ENCODE results near the gene CACNB1.

CACNB1 gene

GRCh38 chr17:39225308-39225958, 28.0 kb upstream of the CACNB1 start, which contains the start of gene STAC2:
Gene STAC2, minus strand, starts transcription at chr17:39225945. Its CDS starts 443 bp downstream, at chr17:39225502.
- H3K27me3 ChIP-seq (ENCODE audit: control insufficient read depth, insufficient read depth, low read length, poor library complexity, severe bottlenecking), result peaks cover 53% of the 10 kb centered on the region
- no peak within 1 kb of the TSS for H3K27ac ChIP-seq (ENCODE audit: insufficient read depth, low read depth, low read length, poor library complexity, severe bottlenecking)
- 2% methylated on average over 69 to 71 of the region's 71 CpGs for WGBS, 2 experiments

GRCh38 chr17:39224778-39225307, 27.4 kb upstream of the CACNB1 start:
- H3K9me3 ChIP-seq (ENCODE audit: control insufficient read depth, low read length), result no peaks in the 10 kb centered on the region
- peaks cover 56% of the 10 kb centered on the region for H3K27me3 ChIP-seq (ENCODE audit: control insufficient read depth, insufficient read depth, low read length, poor library complexity, severe bottlenecking)
- peaks cover 9% of the 10 kb centered on the region for H3K4me1 ChIP-seq (ENCODE audit: control insufficient read depth, insufficient read depth, low read length)
- H3K4me3 ChIP-seq (ENCODE audit: insufficient read depth, low read depth, low read length), result no peak overlapping the region
- WGBS, 2 experiments, result 3% methylated on average over 68 of the region's 68 CpGs
- no peaks in the 10 kb centered on the region for H3K36me3 ChIP-seq (ENCODE audit: control insufficient read depth, insufficient read depth, low read length)
- H3K27ac ChIP-seq (ENCODE audit: insufficient read depth, low read depth, low read length, poor library complexity, severe bottlenecking), result no peak overlapping the region

More at GRCh38 chr17:39225308-39225958, 28.0 kb upstream of the CACNB1 start, which contains the start of gene STAC2:
- Histone ChIP-seq H3K9me3 (ENCODE audit: control insufficient read depth, low read length) (no peaks in the 10 kb centered on the region), H3K36me3 (ENCODE audit: control insufficient read depth, insufficient read depth, low read length) (no peaks in the 10 kb centered on the region), H3K4me3 (ENCODE audit: insufficient read depth, low read depth, low read length) (peak within 1 kb of the TSS; percentile 27), H3K4me1 (ENCODE audit: control insufficient read depth, insufficient read depth, low read length) (peaks cover 9% of the 10 kb centered on the region)

GRCh38 chr17:39223907-39224777, 26.7 kb upstream of the CACNB1 start:
- WGBS, 2 experiments, result 16 to 19% methylated on average over 33 of the region's 33 CpGs
- H3K4me1 ChIP-seq (ENCODE audit: control insufficient read depth, insufficient read depth, low read length), result peaks cover 9% of the 10 kb centered on the region
- H3K4me3 ChIP-seq (ENCODE audit: insufficient read depth, low read depth, low read length), result no peak overlapping the region
- H3K36me3 ChIP-seq (ENCODE audit: control insufficient read depth, insufficient read depth, low read length), result no peaks in the 10 kb centered on the region
- no peak overlapping the region for H3K27ac ChIP-seq (ENCODE audit: insufficient read depth, low read depth, low read length, poor library complexity, severe bottlenecking)
- H3K9me3 ChIP-seq (ENCODE audit: control insufficient read depth, low read length), result no peaks in the 10 kb centered on the region
- H3K27me3 ChIP-seq (ENCODE audit: control insufficient read depth, insufficient read depth, low read length, poor library complexity, severe bottlenecking), result peaks cover 63% of the 10 kb centered on the region

- Histone ChIP-seq H3K27me3 (ENCODE audit: control insufficient read depth, insufficient read depth, low read length, poor library complexity, severe bottlenecking) (peaks cover 73% of the 10 kb centered on the region), H3K36me3 (ENCODE audit: control insufficient read depth, insufficient read depth, low read length) (no peaks in the 10 kb centered on the region), H3K4me3 (ENCODE audit: insufficient read depth, low read depth, low read length) (no peak overlapping the region), H3K4me1 (ENCODE audit: control insufficient read depth, insufficient read depth, low read length) (peaks cover 9% of the 10 kb centered on the region), H3K9me3 (ENCODE audit: control insufficient read depth, low read length) (no peaks in the 10 kb centered on the region), H3K27ac (ENCODE audit: insufficient read depth, low read depth, low read length, poor library complexity, severe bottlenecking) (no peak overlapping the region)
- 83 to 87% methylated on average over 9 of the region's 9 CpGs for WGBS, 2 experiments
Observed at GRCh38 chr17:39222866-39223834, 25.7 kb upstream of the CACNB1 start.

GRCh38 chr17:39222151-39222550, 24.7 kb upstream of the CACNB1 start:
- H3K9me3 ChIP-seq (ENCODE audit: control insufficient read depth, low read length), result no peaks in the 10 kb centered on the region
- H3K36me3 ChIP-seq (ENCODE audit: control insufficient read depth, insufficient read depth, low read length), result no peaks in the 10 kb centered on the region
- 90 to 92% methylated on average over 7 of the region's 7 CpGs for WGBS, 2 experiments
- peaks cover 83% of the 10 kb centered on the region for H3K27me3 ChIP-seq (ENCODE audit: control insufficient read depth, insufficient read depth, low read length, poor library complexity, severe bottlenecking)
- peaks cover 9% of the 10 kb centered on the region for H3K4me1 ChIP-seq (ENCODE audit: control insufficient read depth, insufficient read depth, low read length)
- no peak overlapping the region for H3K27ac ChIP-seq (ENCODE audit: insufficient read depth, low read depth, low read length, poor library complexity, severe bottlenecking)
- no peak overlapping the region for H3K4me3 ChIP-seq (ENCODE audit: insufficient read depth, low read depth, low read length)

GRCh38 chr17:39221572-39221971, 24.1 kb upstream of the CACNB1 start:
- no peak overlapping the region for H3K27ac ChIP-seq (ENCODE audit: insufficient read depth, low read depth, low read length, poor library complexity, severe bottlenecking)
- no peaks in the 10 kb centered on the region for H3K9me3 ChIP-seq (ENCODE audit: control insufficient read depth, low read length)
- no peak overlapping the region for H3K4me3 ChIP-seq (ENCODE audit: insufficient read depth, low read depth, low read length)
- no peaks in the 10 kb centered on the region for H3K36me3 ChIP-seq (ENCODE audit: control insufficient read depth, insufficient read depth, low read length)
- peaks cover 85% of the 10 kb centered on the region for H3K27me3 ChIP-seq (ENCODE audit: control insufficient read depth, insufficient read depth, low read length, poor library complexity, severe bottlenecking)
- peaks cover 9% of the 10 kb centered on the region for H3K4me1 ChIP-seq (ENCODE audit: control insufficient read depth, insufficient read depth, low read length)
- WGBS, 2 experiments, result 90 to 92% methylated on average over 6 of the region's 6 CpGs

- H3K27me3 ChIP-seq (ENCODE audit: control insufficient read depth, insufficient read depth, low read length, poor library complexity, severe bottlenecking), result peaks cover 67% of the 10 kb centered on the region
- WGBS, 2 experiments, result 80 to 83% methylated on average over 8 of the region's 8 CpGs
Observed at GRCh38 chr17:39219647-39220154, 22.2 kb upstream of the CACNB1 start.

GRCh38 chr17:39218906-39219305, 21.4 kb upstream of the CACNB1 start:
- Histone ChIP-seq H3K27ac (ENCODE audit: insufficient read depth, low read depth, low read length, poor library complexity, severe bottlenecking) (no peak overlapping the region), H3K4me1 (ENCODE audit: control insufficient read depth, insufficient read depth, low read length) (no peaks in the 10 kb centered on the region), H3K9me3 (ENCODE audit: control insufficient read depth, low read length) (no peaks in the 10 kb centered on the region), H3K36me3 (ENCODE audit: control insufficient read depth, insufficient read depth, low read length) (no peaks in the 10 kb centered on the region), H3K27me3 (ENCODE audit: control insufficient read depth, insufficient read depth, low read length, poor library complexity, severe bottlenecking) (peaks cover 59% of the 10 kb centered on the region), H3K4me3 (ENCODE audit: insufficient read depth, low read depth, low read length) (no peak overlapping the region)
- 81 to 82% methylated on average over 8 of the region's 8 CpGs for WGBS, 2 experiments

More at GRCh38 chr17:39219647-39220154, 22.2 kb upstream of the CACNB1 start:
- no peak overlapping the region for H3K27ac ChIP-seq (ENCODE audit: insufficient read depth, low read depth, low read length, poor library complexity, severe bottlenecking)
- H3K36me3 ChIP-seq (ENCODE audit: control insufficient read depth, insufficient read depth, low read length), result no peaks in the 10 kb centered on the region
- no peak overlapping the region for H3K4me3 ChIP-seq (ENCODE audit: insufficient read depth, low read depth, low read length)
- H3K9me3 ChIP-seq (ENCODE audit: control insufficient read depth, low read length), result no peaks in the 10 kb centered on the region
- H3K4me1 ChIP-seq (ENCODE audit: control insufficient read depth, insufficient read depth, low read length), result peaks cover 5% of the 10 kb centered on the region

GRCh38 chr17:39217734-39218369, 20.4 kb upstream of the CACNB1 start:
- Histone ChIP-seq H3K4me3 (ENCODE audit: insufficient read depth, low read depth, low read length) (no peak overlapping the region), H3K9me3 (ENCODE audit: control insufficient read depth, low read length) (no peaks in the 10 kb centered on the region), H3K27me3 (ENCODE audit: control insufficient read depth, insufficient read depth, low read length, poor library complexity, severe bottlenecking) (peaks cover 49% of the 10 kb centered on the region), H3K36me3 (ENCODE audit: control insufficient read depth, insufficient read depth, low read length) (no peaks in the 10 kb centered on the region), H3K27ac (ENCODE audit: insufficient read depth, low read depth, low read length, poor library complexity, severe bottlenecking) (no peak overlapping the region), H3K4me1 (ENCODE audit: control insufficient read depth, insufficient read depth, low read length) (no peaks in the 10 kb centered on the region)
- WGBS, 2 experiments, result 33 to 34% methylated on average over 24 of the region's 24 CpGs

All from ectodermal cell (in vitro differentiated cells).